Right ventricle myocardium superior (tissue), 1 donor: ENCODE measurements around the gene NDOR1. TPM values are rescaled to one million over a fixed set of nuclear protein-coding genes. Genes with fewer than 3 reads are reported as not detected.

Experiments used
- ATAC-seq: fragments of 200-7000 bp; cut with Tn5 transposase; one replicate; pipeline ENCODE4 v1.9.1; 2020; ENCODE audit warnings: mild to moderate bottlenecking; ENCODE audit not compliant: poor library complexity
- DNase-seq: peaks from one replicate; pipeline ENCODE4 v3.0.0-alpha.2; 2020
- intact Hi-C: fragments of 100-400 bp; cut with DNase I; formaldehyde crosslinking; loops from one replicate; pipeline ENCODE4 v1.11.2; 2022
- total RNA-seq: library from RNA; stranded (reverse); fragmentation: NEBNext Ultra II Directional; extraction: Animal tissue kit (Norgen Biotek cat#: 25700); gene quantifications from one replicate; pipeline ENCODE4 v1.2.1, GENCODE V29; 2021
- donor health status: DM: no; HTN: yes; CAD: no; lungs with severe emphysema.

The NDOR1 gene
- total RNA-seq, 1 donor from 2014 or later, result 5.5 TPM

- intact Hi-C loops, result no loop called here
- ATAC-seq (no peak), DNase-seq (no peak)
Measured at GRCh38 chr9:137166380-137167229, 38.9 kb upstream of the NDOR1 start.

- ATAC-seq, result no peak
- intact Hi-C loops, result no loop called here
- no peak for DNase-seq
Measured at GRCh38 chr9:137167277-137167746, 38.2 kb upstream of the NDOR1 start.

- peak; percentile 8 for ATAC-seq
- no peak for DNase-seq
- intact Hi-C loops, result no loop called here
Measured at GRCh38 chr9:137167747-137168572, 37.5 kb upstream of the NDOR1 start.

GRCh38 chr9:137168573-137168903 lies 37.0 kb upstream of the NDOR1 start:
- intact Hi-C loops, result no loop called here
- ATAC-seq (peak; percentile 19), DNase-seq (no peak)

- intact Hi-C loops, result no loop called here
- peak; percentile 64 for ATAC-seq
- no peak for DNase-seq
Measured at GRCh38 chr9:137168904-137169856, 36.3 kb upstream of the NDOR1 start.

GRCh38 chr9:137169896-137170358 lies 35.6 kb upstream of the NDOR1 start, which contains the start of gene LRRC26:
Gene LRRC26, minus strand, starts transcription at chr9:137170051. Its CDS starts 108 bp downstream, at chr9:137169943.
- ATAC-seq (no peak), DNase-seq (no peak)
- intact Hi-C loops, result no loop called here

GRCh38 chr9:137170486-137171148 lies 34.9 kb upstream of the NDOR1 start:
- DNase-seq (no peak), ATAC-seq (no peak)
- intact Hi-C loops, result no loop called here

GRCh38 chr9:137171149-137171900 lies 34.2 kb upstream of the NDOR1 start:
- no peak for DNase-seq
- no peak for ATAC-seq
- intact Hi-C loops, result no loop called here

- intact Hi-C loops, result no loop called here
- DNase-seq (no peak), ATAC-seq (no peak)
Measured at GRCh38 chr9:137172901-137173795, 32.4 kb upstream of the NDOR1 start.

- DNase-seq (no peak), ATAC-seq (no peak)
- intact Hi-C loops, result no loop called here
Measured at GRCh38 chr9:137173796-137174664, 31.5 kb upstream of the NDOR1 start.

- ATAC-seq (no peak), DNase-seq (no peak)
- intact Hi-C loops, result no loop called here
Measured at GRCh38 chr9:137174722-137175293, 30.7 kb upstream of the NDOR1 start.

- intact Hi-C loops, result no loop called here
- ATAC-seq, result peak; percentile 7
- DNase-seq, result no peak
Measured at GRCh38 chr9:137175345-137175961, 30.0 kb upstream of the NDOR1 start.

- intact Hi-C loops, result no loop called here
- ATAC-seq (peak; percentile 40), DNase-seq (no peak)
Measured at GRCh38 chr9:137176302-137177182, 29.0 kb upstream of the NDOR1 start.
